ENCODE data around the gene TMEM37.

Gene TMEM37

DNA sequence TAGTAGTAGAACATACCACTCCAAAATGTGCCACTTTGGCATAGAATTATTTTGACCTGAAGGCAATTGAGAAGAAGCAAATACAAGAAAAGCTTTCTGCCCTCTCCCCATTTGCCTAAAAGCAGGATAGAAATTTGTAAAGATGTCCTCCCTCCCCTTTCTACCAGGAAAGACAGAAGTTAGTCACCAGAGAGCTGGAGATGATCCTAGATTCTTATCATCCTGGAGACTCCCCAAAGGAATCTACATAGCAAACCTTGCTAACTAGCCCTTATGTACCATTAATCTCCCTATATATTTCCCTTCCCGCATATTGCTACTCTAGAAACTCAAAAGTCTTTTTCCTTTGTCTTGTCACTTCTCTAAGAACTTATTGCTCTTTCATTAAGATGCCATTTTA is 12.6 kb upstream of the TMEM37 start:
- DNase-seq (ENCODE audit: low read depth) = no peak

- no peak for DNase-seq (ENCODE audit: low read depth)
Observed at GRCh38 chr2:119419803-119420508, 11.7 kb upstream of the TMEM37 start.

- DNase-seq (ENCODE audit: low read depth) = no peak
Observed at GRCh38 chr2:119421304-119421703, 10.3 kb upstream of the TMEM37 start.

DNA sequence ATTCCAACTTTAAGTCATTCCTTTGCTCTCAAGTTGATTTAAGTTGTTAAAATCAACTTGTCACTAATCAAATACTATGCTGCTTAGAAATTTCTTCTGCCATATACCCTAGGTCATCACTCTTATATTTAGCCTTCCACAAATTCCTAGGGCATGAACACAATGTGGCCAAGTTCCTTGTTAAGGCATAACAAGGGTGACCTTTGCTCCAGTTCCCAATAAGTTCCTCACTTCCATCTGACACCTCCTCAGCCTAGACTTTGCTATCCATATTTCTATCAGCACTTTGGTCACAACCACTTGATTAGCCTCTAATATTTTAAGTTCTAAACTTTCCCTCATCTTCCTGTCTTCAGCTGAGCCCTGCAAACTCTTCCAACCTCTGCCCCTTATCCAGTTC is 9.9 kb upstream of the TMEM37 start:
- DNase-seq (ENCODE audit: low read depth) = no peak

GRCh38 chr2:119422360-119423107 is 9.1 kb upstream of the TMEM37 start:
- no peak for DNase-seq (ENCODE audit: low read depth)

DNA sequence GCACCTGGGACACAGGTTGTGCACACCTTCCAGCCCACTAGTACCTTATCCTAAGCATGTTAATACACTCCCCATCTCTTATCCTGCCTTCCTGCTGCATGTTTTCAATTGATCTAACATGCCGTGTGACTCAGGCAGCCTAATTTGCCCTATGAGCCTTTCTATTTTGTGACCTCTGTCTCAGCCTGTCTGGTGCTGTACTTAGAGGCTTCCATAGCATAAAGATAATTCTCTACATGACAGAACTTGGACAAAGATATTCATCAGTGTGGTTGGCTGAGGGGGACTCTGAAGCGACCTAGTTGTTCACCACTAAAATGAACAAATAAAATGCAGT is 8.6 kb upstream of the TMEM37 start:
- DNase-seq (ENCODE audit: low read depth) = no peak

GRCh38 chr2:119423811-119424210 is 7.8 kb upstream of the TMEM37 start:
- no peak for DNase-seq (ENCODE audit: low read depth)

DNA sequence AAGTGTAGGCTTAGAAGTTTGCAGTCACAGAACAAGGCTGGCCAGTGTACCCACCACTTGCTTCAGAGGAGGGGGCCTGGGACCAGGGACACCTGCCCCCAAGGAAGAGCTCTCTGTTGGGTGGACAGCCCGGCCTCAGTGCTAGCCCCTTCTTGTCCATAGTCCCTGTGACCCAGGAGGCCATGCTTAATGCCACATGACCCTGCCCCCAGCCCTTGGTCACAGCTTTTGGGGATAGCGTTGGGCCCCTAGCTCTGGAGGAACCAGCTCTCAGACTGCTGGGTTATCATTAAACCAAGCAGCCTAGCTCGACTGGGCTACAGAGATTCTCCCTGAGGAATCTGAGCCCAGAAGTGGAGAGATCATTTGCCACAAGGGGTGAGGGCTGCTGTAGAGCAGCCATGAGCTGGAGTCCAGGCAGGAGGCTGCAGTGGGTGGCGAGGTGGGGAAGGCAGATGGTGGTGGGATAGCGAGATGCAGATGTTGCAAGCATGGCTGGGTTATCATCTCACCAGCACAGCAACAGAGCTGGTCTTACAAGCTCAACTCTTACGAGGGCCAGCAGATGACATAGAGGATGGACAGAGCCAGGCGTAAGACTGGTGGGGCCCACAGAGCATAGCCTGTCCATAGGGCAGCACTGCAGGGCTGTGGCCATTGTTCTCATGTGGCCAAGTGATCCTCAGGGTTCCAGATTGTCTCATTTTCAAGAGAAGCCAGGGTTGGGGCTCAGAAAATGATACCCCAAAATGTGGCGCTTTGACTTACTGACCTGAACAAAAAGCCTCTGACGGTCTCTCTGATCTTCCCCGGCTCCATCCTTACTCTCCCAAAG is 7.2 kb upstream of the TMEM37 start:
- DNase-seq (ENCODE audit: low read depth) = no peak

GRCh38 chr2:119425119-119425405 is 6.6 kb upstream of the TMEM37 start:
- DNase-seq (ENCODE audit: low read depth) = no peak

DNA sequence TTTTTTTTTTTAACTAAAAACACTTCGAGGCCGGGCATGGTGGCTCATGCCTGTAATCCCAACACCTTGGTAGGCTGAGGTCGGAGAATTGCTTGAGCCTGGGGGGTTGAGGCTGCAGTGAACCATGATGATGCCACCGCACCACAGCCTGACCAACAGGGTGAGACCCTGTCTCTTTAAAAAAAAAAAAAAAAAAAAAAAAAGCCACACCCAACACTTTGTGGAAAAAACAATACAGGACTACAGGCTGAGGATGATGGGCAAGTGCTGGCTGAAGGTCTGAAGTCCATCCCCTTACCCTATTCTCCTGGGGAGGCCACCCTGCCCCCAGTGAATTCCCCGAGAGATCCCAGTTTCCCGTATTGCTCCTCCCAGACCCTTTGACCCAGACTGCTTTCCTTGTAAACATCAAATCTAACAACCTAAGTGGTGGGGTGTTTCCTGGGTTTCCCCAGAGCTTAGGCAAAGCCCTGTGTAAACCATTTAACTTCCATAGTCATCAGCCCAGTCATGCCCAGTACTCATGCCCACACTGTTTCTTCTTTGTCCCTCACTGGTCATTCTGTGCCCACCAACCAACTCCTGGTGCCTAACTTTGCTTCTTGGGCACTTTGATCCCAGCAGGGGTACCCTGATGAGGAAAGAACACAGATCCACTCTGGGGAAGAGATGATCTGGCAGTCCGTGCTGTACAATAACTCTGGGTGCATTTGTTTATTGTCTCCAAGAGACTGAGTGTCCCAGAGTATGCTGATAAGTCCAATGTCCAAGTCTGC is 5.8 kb upstream of the TMEM37 start:
- DNase-seq (ENCODE audit: low read depth) = no peak

GRCh38 chr2:119426396-119426675 is 5.3 kb upstream of the TMEM37 start:
- no peak for DNase-seq (ENCODE audit: low read depth)

DNA sequence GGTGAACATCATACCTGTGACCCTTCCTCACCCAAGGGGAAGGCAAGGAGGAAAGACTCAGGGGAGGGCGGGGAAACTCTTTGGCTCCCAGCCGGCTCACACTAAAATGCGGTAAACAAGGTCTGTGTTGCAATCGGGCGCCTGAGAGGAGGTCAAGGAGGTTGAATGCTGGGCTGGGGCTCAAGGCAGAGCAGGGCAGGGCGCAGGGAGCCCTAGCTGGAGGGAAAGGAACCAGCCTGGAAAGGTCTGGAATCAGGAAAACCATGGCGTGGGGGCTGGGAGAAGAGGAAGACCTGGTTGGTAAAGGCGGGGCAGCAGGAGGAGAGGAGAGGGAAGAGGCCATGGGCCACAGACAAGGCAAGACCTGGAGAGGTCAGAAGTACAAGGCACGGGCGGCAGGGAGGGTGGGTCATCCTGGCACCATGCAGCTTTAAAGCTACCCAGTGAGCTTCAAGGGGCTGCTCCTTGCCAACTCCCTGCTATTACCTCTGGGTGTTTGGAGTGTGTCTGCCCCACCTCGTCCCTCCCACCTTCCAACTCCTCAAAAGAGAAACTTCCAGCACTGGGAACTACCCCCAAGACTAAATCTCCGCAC is 4.8 kb upstream of the TMEM37 start:
- DNase-seq (ENCODE audit: low read depth) = no peak

DNA sequence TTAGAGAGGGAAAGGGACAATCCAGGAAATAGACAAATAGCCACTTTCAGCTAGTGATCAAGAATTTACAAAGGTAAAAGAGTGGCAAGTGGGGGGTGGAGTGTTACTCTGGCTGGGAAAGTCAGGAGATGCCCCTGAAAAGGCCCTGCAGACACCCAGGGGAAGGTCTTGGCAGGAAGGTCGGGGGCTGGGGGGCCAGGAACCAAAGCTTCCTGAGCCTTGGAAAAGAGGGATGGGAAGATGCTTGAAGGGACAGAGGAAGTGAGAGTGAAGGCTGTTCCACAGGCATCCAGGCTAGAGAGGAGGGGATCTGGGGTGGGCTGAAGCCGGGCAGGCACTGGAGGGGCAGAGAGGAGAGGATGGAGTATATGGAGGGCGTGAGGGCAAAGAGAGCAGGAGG is 3.9 kb upstream of the TMEM37 start:
- no peak for DNase-seq (ENCODE audit: low read depth)

DNA sequence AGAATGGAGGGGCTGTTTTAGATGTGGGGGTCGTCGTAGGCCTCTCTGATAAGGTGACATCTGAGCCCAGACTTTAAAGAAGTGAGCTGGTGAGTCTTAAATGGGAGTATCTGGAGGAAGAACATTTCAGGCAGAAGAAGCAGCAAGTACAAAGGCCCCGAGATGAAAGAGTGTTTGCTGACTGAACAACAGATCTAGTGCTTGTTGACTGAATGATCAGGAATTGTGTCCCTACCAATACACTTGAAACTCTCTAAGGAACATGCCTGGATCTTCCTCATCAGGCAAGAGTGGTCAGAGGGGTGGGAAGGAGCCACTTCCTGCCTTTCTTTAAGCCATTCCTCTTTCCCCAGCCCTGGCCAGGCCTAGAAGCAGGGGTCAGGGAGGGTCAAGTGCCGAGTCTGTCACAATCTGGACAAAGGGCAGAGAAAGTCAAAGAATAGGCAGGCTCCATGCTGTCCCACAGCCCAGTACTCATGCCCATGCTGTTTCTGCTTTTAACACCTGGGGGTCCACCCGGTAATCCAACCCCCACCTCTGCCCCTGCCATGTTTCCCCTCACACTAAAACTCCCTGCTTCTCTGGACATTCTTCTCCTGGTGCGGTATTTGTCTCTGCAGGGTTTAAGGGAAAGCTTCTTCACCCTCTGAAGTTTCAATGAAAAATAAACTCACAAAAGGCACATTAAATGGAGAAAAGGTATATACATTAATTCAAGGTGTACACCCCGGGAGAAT is 3.0 kb upstream of the TMEM37 start:
- DNase-seq (ENCODE audit: low read depth) = no peak

DNA sequence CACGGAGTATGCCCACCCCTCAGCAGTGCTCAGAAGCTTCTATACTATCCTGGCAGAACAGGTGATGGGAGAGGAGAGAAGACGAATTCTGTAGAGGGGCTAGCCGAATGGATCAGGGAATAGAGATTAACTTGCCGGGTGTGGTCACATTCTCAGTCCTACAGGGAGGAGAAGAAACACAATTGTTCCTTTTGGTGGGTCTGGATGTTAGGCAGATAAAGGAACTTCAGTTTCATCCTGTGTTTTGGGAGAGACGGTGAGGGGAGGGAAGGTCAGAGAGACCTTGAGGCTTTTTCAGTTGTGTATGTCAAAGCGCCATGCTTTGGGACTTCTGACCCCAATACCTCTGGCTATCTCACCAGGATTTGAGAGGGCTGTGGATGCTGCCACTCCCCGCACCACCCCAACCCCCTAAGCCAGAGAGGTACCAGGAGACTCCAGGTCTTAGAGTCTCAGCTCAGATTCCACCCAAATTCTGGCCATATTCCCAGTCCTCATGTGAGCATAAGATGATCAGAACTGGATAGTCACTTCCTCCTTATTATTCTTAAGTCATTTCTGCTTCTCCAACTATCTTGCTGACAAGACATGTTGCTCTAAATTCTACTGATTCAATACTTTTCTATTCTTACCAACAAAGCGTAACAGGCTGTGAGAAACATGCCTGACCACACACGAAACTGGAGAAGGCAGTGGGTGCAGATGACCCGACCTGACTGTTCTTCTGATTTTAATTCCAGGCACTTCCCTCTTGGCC is 2.3 kb upstream of the TMEM37 start:
- no peak for DNase-seq (ENCODE audit: low read depth)

- no peak for DNase-seq (ENCODE audit: low read depth)
Observed at GRCh38 chr2:119430023-119430498, 1.6 kb upstream of the TMEM37 start.

DNA sequence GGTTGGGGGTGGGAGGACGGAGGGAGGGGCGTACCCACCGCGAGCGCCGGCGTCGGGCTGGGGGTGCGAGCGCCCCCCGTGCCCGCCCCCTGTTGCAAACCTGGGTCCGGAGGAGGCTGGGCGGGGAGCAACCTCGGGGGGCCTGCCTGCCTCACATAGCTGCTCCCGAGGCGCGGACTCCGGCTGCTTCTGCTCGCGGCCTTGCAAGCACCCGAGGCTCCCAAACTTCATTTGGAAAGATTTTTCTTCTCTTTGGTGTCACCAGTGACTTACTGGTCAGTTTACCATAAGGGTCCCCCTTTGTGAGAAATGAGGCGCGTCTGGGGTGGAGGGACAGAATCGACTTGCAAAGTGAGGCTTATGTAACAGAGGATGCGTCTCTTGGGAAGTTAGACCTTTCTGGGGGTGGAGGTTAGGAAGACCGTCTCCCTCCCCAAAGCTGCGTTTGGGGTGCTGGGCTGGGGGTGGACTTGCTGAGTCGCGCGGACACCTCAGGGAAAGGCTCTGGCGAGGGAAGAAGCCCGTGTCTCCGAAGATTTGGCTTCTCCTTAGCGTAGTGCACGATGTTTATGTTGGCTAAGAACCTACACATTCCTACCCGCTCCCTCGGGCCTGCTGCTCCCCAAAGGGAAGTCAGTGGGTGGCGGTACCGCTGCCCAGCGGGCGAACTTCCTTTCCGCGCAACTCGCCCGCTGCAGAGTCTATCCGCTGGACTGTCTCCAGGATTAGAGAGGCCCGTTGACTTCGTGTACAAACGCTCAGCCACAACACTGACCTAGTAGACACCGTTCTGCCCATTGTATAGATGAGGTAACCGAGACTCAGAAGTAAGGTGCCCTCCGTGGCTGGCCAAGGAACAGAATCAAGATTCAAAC is 559 bp downstream of the TMEM37 start:
- no peak for DNase-seq (ENCODE audit: low read depth)

DNA sequence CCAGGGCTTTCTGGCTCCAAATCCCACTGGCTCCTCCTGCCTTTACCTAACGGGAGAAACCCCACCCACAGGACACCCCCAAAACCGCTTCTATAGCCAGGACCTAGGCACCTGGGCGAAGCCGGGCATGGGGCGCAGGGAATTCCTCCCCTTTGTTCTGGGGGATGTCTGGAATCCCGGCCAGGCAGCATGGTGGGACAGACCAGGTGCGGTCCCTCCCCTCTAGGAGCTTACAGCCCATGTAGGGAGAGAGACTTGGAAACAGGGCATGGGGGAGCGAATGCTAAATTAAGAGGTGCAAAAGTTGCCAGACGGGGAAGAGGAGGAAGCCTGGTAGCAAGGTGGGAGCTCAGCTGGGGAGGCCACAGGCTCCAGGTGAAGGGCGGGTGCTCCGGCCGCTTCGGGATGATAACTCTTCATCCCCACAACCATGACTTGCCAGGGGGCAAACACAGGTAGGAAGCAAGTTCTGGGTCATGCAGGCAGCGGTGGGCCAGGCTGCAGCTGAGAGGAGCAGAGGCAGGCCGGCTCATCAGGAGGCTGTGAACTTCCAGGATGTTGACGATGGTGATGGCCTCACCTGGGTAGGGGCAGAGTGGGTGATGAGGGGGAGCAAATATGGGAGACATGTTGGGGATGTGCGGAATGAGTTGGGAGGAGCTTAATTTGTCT is 1.3 kb downstream of the TMEM37 start:
- DNase-seq (ENCODE audit: low read depth) = no peak

- DNase-seq (ENCODE audit: low read depth) = no peak
Observed at GRCh38 chr2:119433636-119434327, 2.1 kb downstream of the TMEM37 start.
